Heart right ventricle (tissue), 16 donors: Measurements from ENCODE around the gene CBX3. TPM values are rescaled to one million over a fixed set of nuclear protein-coding genes. Genes with fewer than 3 reads are reported as not detected.

ENCODE experiments used
- ATAC-seq, 8 donors: fragments of 200-7000 bp; cut with Tn5 transposase; one replicate each; pipeline ENCODE4 v1.9.1; 2020; ENCODE audit warnings: mild to moderate bottlenecking in 8 of 8, moderate library complexity in 8 of 8, moderate number of reproducible peaks in 1 of 8
- DNase-seq, 2 donors: peaks; one replicate each; pipeline ENCODE4 v3.0.0-alpha.2; 2020
- H3K27ac ChIP-seq, 10 donors: fragments of 200-600 bp; sonication (generic) in 2 of 10; one replicate each; pipeline versions ENCODE4 v1.5.0 to v1.8.0; 2020 to 2022; ENCODE audit warnings: mild to moderate bottlenecking in 3 of 10
- H3K27me3 ChIP-seq, 7 donors: fragments of 200-600 bp; one replicate each; pipeline ENCODE4 v1.8.0; 2021 to 2022; ENCODE audit warnings: mild to moderate bottlenecking in 2 of 7
- H3K36me3 ChIP-seq, 9 donors: fragments of 200-600 bp; sonication (generic) in 1 of 9; one replicate each; pipeline versions ENCODE4 v1.5.0 to v1.8.0; 2020 to 2022; ENCODE audit warnings: mild to moderate bottlenecking in 2 of 9
- H3K4me1 ChIP-seq, 9 donors: fragments of 200-600 bp; sonication (generic) in 1 of 9; one replicate each; pipeline versions ENCODE4 v1.5.0 to v1.8.0; 2020 to 2022; ENCODE audit warnings: mild to moderate bottlenecking in 4 of 9
- H3K4me3 ChIP-seq, 10 donors: fragments of 200-600 bp; sonication (generic) in 2 of 10; one replicate each; pipeline versions ENCODE4 v1.5.0 to v1.8.0; 2020 to 2022; ENCODE audit warnings: mild to moderate bottlenecking in 7 of 10, moderate library complexity in 2 of 10
- H3K9me3 ChIP-seq, 11 donors: fragments of 200-600 bp in 10 of 11; sonication (generic) in 2 of 11; one replicate each; pipeline versions ENCODE4 v1.5.0 to v1.8.0; 2013 to 2022; ENCODE audit warnings: mild to moderate bottlenecking in 2 of 11, control low read depth in 1 of 11, moderate library complexity in 1 of 11
- CTCF ChIP-seq, 9 donors: fragments of 200-600 bp; sonication (generic) in 2 of 9; IDR thresholded peaks; one replicate each; pipeline versions ENCODE4 v1.5.0 to v1.8.0; 2021 to 2022; ENCODE audit warnings: antibody characterized with exemption in 9 of 9, mild to moderate bottlenecking in 5 of 9, moderate library complexity in 1 of 9
- WGBS, 2 donors: extraction: QIAGEN DNeasy Blood & Tissue Kit; methylation state at CpG; one replicate each; pipeline ENCODE4 v1.1.7; 2013; ENCODE audit warnings: inconsistent platforms in 1 of 2; 5-methylcytosine and 5-hydroxymethylcytosine counted together
- intact Hi-C, 10 donors: fragments of 100-400 bp; cut with DNase I; formaldehyde crosslinking; loops; one replicate each; pipeline versions ENCODE4 v1.11.1 to v1.14.2; 2022
- polyA plus RNA-seq, 2 donors: library from polyadenylated mRNA; stranded (reverse); fragments of 200-250 nt; gene quantifications; one replicate each; pipeline ENCODE4 v1.2.3, GENCODE V29; 2013
- total RNA-seq, 10 donors: library from RNA; stranded (reverse); fragmentation: NEBNext Ultra II Directional in 3 of 10; extraction: Animal tissue kit (Norgen Biotek cat#: 25700) in 3 of 10; gene quantifications; one replicate each; pipeline versions ENCODE4 v1.2.1 to v1.2.4, GENCODE V29; 2021 to 2023
- donor health status: Arrhythmogenic right ventricular cardiomyopathy.
- donor health status: ischemic (EF 13 %, LVEDD 7.1; RV severe dilation, severe dysfunction).
- donor health status: healthy with polysubstance abuse.
- donor health status: DM: no; HTN: yes; CAD: no.
- donor health status: DM: no; HTN: no; CAD: no.
- donor health status: ischemic (EF 25% LVEDD 6.9; RV normal size, moderate dysfunction).
- donor health status: ischemic (EF 25% LVEDD 5.7; RV mildly dilated, moderate dysfunction).
- donor health status: healthy.
- donor health status: DM: yes; HTN: yes; CAD: no.
- donor health status: Ischemic cardiomyopathy.
- donor health status: ischemic (EF 35%, LVEDD 5.7; RV mildly dilated, moderate dysfunction).
- donor health status: nonischemic (EF 11% LVEDD 7.7; RV severe dilation, severe dysfunction).
- donor health status: DM: yes; HTN: yes; CAD: no.
- donor health status: PGD.
- donor health status: ischemic (EF 29% LVEDD 5.4; RV normal size, mild dysfunction).
- donor health status: nonischemic (EF 23%, LVEDD 6.1; RV moderate dilation, normal function).

The CBX3 gene
- total and polyA plus RNA-seq, 12 donors, result 49.0 to 72.6 (median 58.6) TPM

DNA sequence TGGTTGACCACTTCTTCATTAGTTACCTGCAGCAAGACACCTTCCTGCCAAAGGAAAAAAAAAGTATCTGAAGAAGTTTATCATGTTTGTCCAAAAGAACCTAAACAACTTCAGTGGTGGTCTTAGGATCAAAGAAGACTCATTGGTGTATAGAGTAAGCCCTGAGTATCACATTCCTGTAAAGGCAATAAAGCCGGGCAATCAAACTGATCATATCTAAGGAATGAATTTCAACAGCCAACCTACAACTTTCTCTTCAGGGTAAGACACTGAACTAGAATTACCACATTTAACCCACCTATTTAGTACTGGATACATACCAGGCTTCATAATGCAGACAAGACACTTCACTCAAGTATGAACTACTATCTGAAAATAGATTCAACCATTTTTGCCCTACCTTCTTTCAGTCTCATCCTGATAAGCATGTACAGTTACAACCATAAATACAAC, 11.1 kb upstream of the CBX3 start:
- Histone ChIP-seq H3K27me3 (no peaks in the 10 kb centered on the region), H3K36me3 (peaks cover 0 to 97% (median 75%) of the 10 kb centered on the region in 9 donors), H3K4me1 (peaks cover 7 to 88% (median 47%) of the 10 kb centered on the region in 9 donors), H3K4me3 (no peak overlapping the region), H3K9me3 (no peaks in the 10 kb centered on the region), H3K27ac (no peak overlapping the region)
- ATAC-seq, result no peak
- no peak for TF ChIP-seq CTCF (IDR thresholded peaks at IDR 0.05)
- WGBS, 2 donors, result 63 to 84% methylated on average over 1 of the region's 1 CpG
- no peak for DNase-seq
- intact Hi-C loops, result no loop called here

GRCh38 chr7:26191233-26191973, 10.1 kb upstream of the CBX3 start:
- Histone ChIP-seq H3K27me3 (no peaks in the 10 kb centered on the region), H3K4me1 (peaks cover 10 to 94% (median 57%) of the 10 kb centered on the region in 9 donors), H3K27ac (no peak overlapping the region), H3K36me3 (peaks cover 0 to 100% (median 85%) of the 10 kb centered on the region in 9 donors), H3K4me3 (no peak overlapping the region), H3K9me3 (no peaks in the 10 kb centered on the region)
- no peak for TF ChIP-seq CTCF (IDR thresholded peaks at IDR 0.05)
- DNase-seq (no peak), ATAC-seq (no peak)
- WGBS, 2 donors, result 71 to 80% methylated on average over 7 of the region's 7 CpGs
- intact Hi-C loops, result no loop called here

GRCh38 chr7:26191974-26192479, 9.5 kb upstream of the CBX3 start:
- ATAC-seq (no peak), DNase-seq (no peak)
- Histone ChIP-seq H3K9me3 (no peaks in the 10 kb centered on the region), H3K27ac (peak overlapping the region in 1 of 10 donors; percentile 32), H3K4me1 (peaks cover 14 to 98% (median 63%) of the 10 kb centered on the region in 9 donors), H3K36me3 (peaks cover 0 to 100% (median 91%) of the 10 kb centered on the region in 9 donors), H3K4me3 (no peak overlapping the region), H3K27me3 (no peaks in the 10 kb centered on the region)
- 29 to 42% methylated on average over 1 of the region's 1 CpG for WGBS, 2 donors
- intact Hi-C loops, result no loop called here
- no peak for TF ChIP-seq CTCF (IDR thresholded peaks at IDR 0.05)

DNA sequence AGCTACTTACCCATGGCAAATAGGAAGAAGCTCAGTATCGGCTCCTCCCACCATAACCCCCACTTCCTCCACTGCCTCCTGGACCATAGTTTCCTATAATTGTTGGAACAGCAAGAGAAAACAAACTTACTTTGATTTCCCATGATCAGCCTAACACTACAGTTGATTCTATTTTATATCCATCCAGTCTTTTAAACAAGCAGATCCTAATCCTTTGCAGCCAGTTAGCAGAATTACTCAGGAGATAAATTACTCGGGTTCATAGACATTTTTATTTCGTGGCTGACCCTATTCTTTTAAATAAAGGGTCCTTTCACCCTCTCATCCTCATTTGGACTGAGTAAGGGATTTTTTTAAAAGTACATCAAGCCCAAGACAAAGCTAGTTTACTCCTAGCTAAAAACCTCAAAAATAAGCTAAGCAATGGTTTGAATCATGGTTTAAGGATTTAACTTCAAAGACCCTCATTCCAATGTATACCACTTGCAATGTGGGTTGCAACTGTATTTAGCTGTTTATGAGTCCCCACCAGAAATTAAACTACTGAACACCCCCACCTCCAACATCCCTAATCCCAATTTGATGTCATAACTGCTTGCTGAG, 9.0 kb upstream of the CBX3 start:
- H3K27me3 ChIP-seq, result no peaks in the 10 kb centered on the region
- H3K4me1 ChIP-seq, result peaks cover 14 to 99% (median 68%) of the 10 kb centered on the region in 9 donors
- DNase-seq (no peak), ATAC-seq (no peak)
- WGBS, 2 donors, result 66 to 77% methylated on average over 3 of the region's 3 CpGs
- H3K36me3 ChIP-seq, result peaks cover 0 to 100% (median 91%) of the 10 kb centered on the region in 9 donors
- no peak for TF ChIP-seq CTCF (IDR thresholded peaks at IDR 0.05)
- H3K4me3 ChIP-seq, result no peak overlapping the region
- H3K9me3 ChIP-seq, result no peaks in the 10 kb centered on the region
- H3K27ac ChIP-seq, result peak overlapping the region in 1 of 10 donors; percentile 32
- intact Hi-C loops, result no loop called here
